Endodermal cell (in vitro differentiated cells): ENCODE results near the gene COL4A6. TPM values are rescaled to one million over a fixed set of nuclear protein-coding genes. Genes with fewer than 3 reads are reported as not detected.

Experiments used
- DNase-seq: peaks from one replicate; pipeline ENCODE4 v3.0.0-alpha.2; 2017
- H3K27ac ChIP-seq: 2 replicates; pipeline ENCODE4 v1.5.1; 2013; ENCODE audit warnings: mild to moderate bottlenecking, low read depth, low read length, moderate library complexity
- H3K27me3 ChIP-seq: 2 replicates; pipeline ENCODE4 v1.6.1; 2013; ENCODE audit warnings: mild to moderate bottlenecking, low read length, moderate library complexity; ENCODE audit not compliant: insufficient read depth, control insufficient read depth, poor library complexity, severe bottlenecking
- H3K36me3 ChIP-seq: 2 replicates; pipeline ENCODE4 v1.7.0; 2013; ENCODE audit warnings: mild to moderate bottlenecking, low read length, moderate library complexity; ENCODE audit not compliant: control insufficient read depth, insufficient read depth
- H3K4me1 ChIP-seq: one replicate; pipeline ENCODE4 v1.7.0; 2013; ENCODE audit warnings: low read length; ENCODE audit not compliant: control insufficient read depth, insufficient read depth
- H3K4me3 ChIP-seq: 2 replicates; pipeline ENCODE4 v1.5.1; 2013; ENCODE audit warnings: mild to moderate bottlenecking, low read length, moderate library complexity
- H3K9ac ChIP-seq: 2 replicates; pipeline ENCODE4 v1.6.1; 2013; ENCODE audit warnings: mild to moderate bottlenecking, low read length, moderate library complexity; ENCODE audit not compliant: poor library complexity, severe bottlenecking; ENCODE audit errors: extremely low read depth
- H3K9me3 ChIP-seq: 2 replicates; pipeline ENCODE4 v1.6.1; 2013; ENCODE audit warnings: mild to moderate bottlenecking, low read length, moderate library complexity; ENCODE audit not compliant: control insufficient read depth
- H3K27ac Mint-ChIP-seq: 2 replicates; pipeline ENCODE4 v1.8.0; 2020; ENCODE audit warnings: mixed read lengths
- H3K27me3 Mint-ChIP-seq: 2 replicates; pipeline ENCODE4 v1.8.0; 2021; ENCODE audit warnings: mild to moderate bottlenecking, mixed read lengths; ENCODE audit not compliant: insufficient read depth
- H3K36me3 Mint-ChIP-seq: 2 replicates; pipeline ENCODE4 v1.8.0; 2020; ENCODE audit warnings: low read depth, mixed read lengths
- H3K4me1 Mint-ChIP-seq: 2 replicates; pipeline ENCODE4 v1.8.0; 2020; ENCODE audit warnings: mixed read lengths
- H3K4me3 Mint-ChIP-seq: 2 replicates; pipeline ENCODE4 v1.8.0; 2020; ENCODE audit warnings: mild to moderate bottlenecking, moderate library complexity, mixed read lengths
- H3K9me3 Mint-ChIP-seq: 2 replicates; pipeline ENCODE4 v1.8.0; 2020; ENCODE audit warnings: mild to moderate bottlenecking, mixed read lengths
- CTCF ChIP-seq: fragments of 200-600 bp; sonication (generic); conservative IDR thresholded peaks from 2 replicates; pipeline ENCODE4 v1.5.0; 2021; ENCODE audit warnings: antibody characterized with exemption, mild to moderate bottlenecking
- WGBS, 2 experiments: methylation state at CpG; one replicate each; pipeline versions ENCODE4 v1.1.5 to v1.1.7; 2013; ENCODE audit warnings: missing lambda C conversion rate in 2 of 2, mixed read lengths in 1 of 2; ENCODE audit not compliant: insufficient coverage in 1 of 2, insufficient read length in 1 of 2; 5-methylcytosine and 5-hydroxymethylcytosine counted together
- total RNA-seq, 2 donors: library from RNA; stranded (reverse); fragmentation: NEBNext Ultra II Directional in 1 of 2; extraction: Animal tissue kit (Norgen Biotek cat#: 25700) in 1 of 2; gene quantifications; 2 replicates in 1 of 2; 3 replicates in 1 of 2; pipeline ENCODE4 v1.2.1, GENCODE V29; 2021

The COL4A6 gene
- total RNA-seq, 2 donors from 2014 or later, result 205 to 338 TPM

- no peak for DNase-seq
- no peak overlapping the region for H3K27ac Mint-ChIP-seq
Observed at GRCh38 chrX:108270739-108271396, 167.4 kb downstream of the COL4A6 start.

GRCh38 chrX:108270280-108270679 lies 167.9 kb downstream of the COL4A6 start:
- H3K27me3 ChIP-seq, result no peaks in the 10 kb centered on the region
- no peak overlapping the region for H3K27ac ChIP-seq
- no peak overlapping the region for H3K4me3 ChIP-seq
- H3K27ac Mint-ChIP-seq, result no peak overlapping the region
- WGBS, 2 experiments, result 100% methylated on average over 1 of the region's 1 CpG; no CpG with 5 or more reads in 1 of the 2 experiments
- H3K9me3 ChIP-seq, result peaks cover 22% of the 10 kb centered on the region
- no peak overlapping the region for H3K9ac ChIP-seq
- peaks cover 5% of the 10 kb centered on the region for H3K9me3 Mint-ChIP-seq
- peaks cover 51% of the 10 kb centered on the region for H3K36me3 Mint-ChIP-seq
- H3K27me3 Mint-ChIP-seq, result no peaks in the 10 kb centered on the region
- no peaks in the 10 kb centered on the region for H3K4me1 ChIP-seq
- peaks cover 6% of the 10 kb centered on the region for H3K36me3 ChIP-seq
- DNase-seq, result no peak
- no peak overlapping the region for H3K4me3 Mint-ChIP-seq
- H3K4me1 Mint-ChIP-seq, result peaks cover 13% of the 10 kb centered on the region
- TF ChIP-seq CTCF, result no peak

More at GRCh38 chrX:108270739-108271396, 167.4 kb downstream of the COL4A6 start:
- no peaks in the 10 kb centered on the region for H3K4me1 ChIP-seq
- peaks cover 6% of the 10 kb centered on the region for H3K36me3 ChIP-seq
- H3K9me3 Mint-ChIP-seq, result peaks cover 6% of the 10 kb centered on the region
- 84% methylated on average over 5 of the region's 6 CpGs; no CpG with 5 or more reads in 1 of the 2 experiments for WGBS, 2 experiments
- H3K27me3 ChIP-seq, result no peaks in the 10 kb centered on the region
- H3K9me3 ChIP-seq, result peaks cover 22% of the 10 kb centered on the region
- H3K4me3 Mint-ChIP-seq, result no peak overlapping the region
- TF ChIP-seq CTCF, result no peak
- no peak overlapping the region for H3K4me3 ChIP-seq
- peaks cover 52% of the 10 kb centered on the region for H3K36me3 Mint-ChIP-seq
- no peaks in the 10 kb centered on the region for H3K27me3 Mint-ChIP-seq
- peaks cover 13% of the 10 kb centered on the region for H3K4me1 Mint-ChIP-seq
- no peak overlapping the region for H3K9ac ChIP-seq
- no peak overlapping the region for H3K27ac ChIP-seq

- no peaks in the 10 kb centered on the region for H3K27me3 ChIP-seq
- Mint-ChIP-seq H3K4me3 (no peak overlapping the region), H3K36me3 (peaks cover 53% of the 10 kb centered on the region), H3K27ac (no peak overlapping the region), H3K27me3 (no peaks in the 10 kb centered on the region), H3K4me1 (peaks cover 19% of the 10 kb centered on the region), H3K9me3 (peaks cover 5% of the 10 kb centered on the region)
- 99 to 100% methylated on average over 1 to 4 of the region's 4 CpGs for WGBS, 2 experiments
- H3K4me3 ChIP-seq, result no peak overlapping the region
- peaks cover 18% of the 10 kb centered on the region for H3K9me3 ChIP-seq
- H3K9ac ChIP-seq, result no peak overlapping the region
- TF ChIP-seq CTCF, result no peak
- no peak for DNase-seq
- H3K4me1 ChIP-seq, result no peaks in the 10 kb centered on the region
- H3K36me3 ChIP-seq, result peaks cover 6% of the 10 kb centered on the region
- H3K27ac ChIP-seq, result no peak overlapping the region
Observed at GRCh38 chrX:108268434-108269080, 169.7 kb downstream of the COL4A6 start.
